A549 (cell line): Measurements from ENCODE around the gene AUTS2. TPM values are rescaled to one million over a fixed set of nuclear protein-coding genes. Genes with fewer than 3 reads are reported as not detected.

Source experiments
- ATAC-seq, 2 experiments: fragments of 200-7000 bp in 1 of 2; fragments of >200 bp in 1 of 2; cut with Nextera tagmentation in 1 of 2; cut with Tn5 transposase in 1 of 2; 3 replicates each; pipeline versions ENCODE4 v1.8.0 to v1.9.1; 2018 to 2020; ENCODE audit warnings: mild to moderate bottlenecking in 1 of 2, moderate library complexity in 1 of 2
- CTCF ChIA-PET: fragments of 300-600 bp; sonication (Branson Sonifier 250); formaldehyde crosslinking; extraction: SDS; loops from one replicate; lab custom pipeline; 2021; ENCODE audit warnings: antibody characterized with exemption, inconsistent platforms; lab: Yijun Ruan, JAX
- POLR2A ChIA-PET: fragments of 350-600 bp; formaldehyde crosslinking; extraction: SDS; loops from one replicate; lab custom pipeline; 2021; ENCODE audit warnings: antibody characterized with exemption, inconsistent platforms; lab: Yijun Ruan, JAX
- DNase-seq, 2 experiments: peaks; one replicate each; pipeline versions ENCODE4 v3.0.0 to v3.0.0-alpha.2; 2011 to 2016; ENCODE audit warnings: low read depth in 1 of 2, low spot score in 1 of 2
- FAIRE-seq: peaks from 2 replicates; lab custom pipeline; 2011; peaks lifted over from hg19 to GRCh38; lab: Jason Lieb, UNC
- H3K27ac ChIP-seq, 2 experiments: fragments of >200 bp; sonication (Bioruptor Twin); formaldehyde crosslinking; 3 replicates each; pipeline ENCODE4 v1.5.1; 2016 to 2017
- H3K4me1 ChIP-seq: fragments of >200 bp; sonication (Bioruptor Twin); formaldehyde crosslinking; 3 replicates; pipeline ENCODE4 v1.6.1; 2016
- H3K4me2 ChIP-seq: fragments of >200 bp; sonication (Bioruptor Twin); formaldehyde crosslinking; 3 replicates; pipeline ENCODE4 v1.6.1; 2016
- H3K4me3 ChIP-seq: fragments of >200 bp; sonication (Bioruptor Twin); formaldehyde crosslinking; 3 replicates; pipeline ENCODE4 v1.5.1; 2016
- H3K9me3 ChIP-seq: fragments of >200 bp; sonication (Bioruptor Twin); formaldehyde crosslinking; 3 replicates; pipeline ENCODE4 v1.6.1; 2016
- CBX2 ChIP-seq: fragments of 200-600 bp; sonication (generic); IDR thresholded peaks from 2 replicates; pipeline ENCODE4 v1.6.1; 2016; ENCODE audit warnings: low read depth, mild to moderate bottlenecking, borderline replicate concordance
- CHD4 ChIP-seq: fragments of 200-600 bp; sonication (generic); IDR thresholded peaks from 2 replicates; pipeline ENCODE4 v1.6.1; 2016; ENCODE audit warnings: antibody characterized with exemption, mild to moderate bottlenecking, borderline replicate concordance
- CTCF ChIP-seq: fragments of >200 bp; sonication (Bioruptor Twin); formaldehyde crosslinking; IDR thresholded peaks from 3 replicates; pipeline ENCODE4 v1.5.1; 2016
- E2F6 ChIP-seq: IDR thresholded peaks from 2 replicates; pipeline ENCODE4 v1.6.1; 2012; ENCODE audit warnings: low read depth, borderline replicate concordance
- FOSL2 ChIP-seq, 2 experiments: fragments of 450-650 bp in 1 of 2; fragments of >200 bp in 1 of 2; sonication (Bioruptor Twin) in 1 of 2; formaldehyde crosslinking; IDR thresholded peaks; 2 replicates each; pipeline versions ENCODE4 v1.5.0 to v1.6.1; 2016 to 2020; ENCODE audit warnings: mild to moderate bottlenecking in 1 of 2, moderate library complexity in 1 of 2
- HES2 ChIP-seq: fragments of >200 bp; sonication (Bioruptor Twin); formaldehyde crosslinking; IDR thresholded peaks from 2 replicates; pipeline ENCODE4 v1.6.1; 2016
- HEYL ChIP-seq: fragments of 250-450 bp; sonication (Bioruptor Pico); IDR thresholded peaks from 2 replicates; pipeline ENCODE4 v1.8.0; 2021; ENCODE audit warnings: mild to moderate bottlenecking, moderate library complexity
- HMGXB4 ChIP-seq: fragments of 250-450 bp; sonication (Bioruptor Pico); IDR thresholded peaks from 2 replicates; pipeline ENCODE4 v1.5.0; 2021; ENCODE audit warnings: mild to moderate bottlenecking, moderate library complexity, borderline replicate concordance
- JUNB ChIP-seq: fragments of >200 bp; sonication (Bioruptor Twin); formaldehyde crosslinking; IDR thresholded peaks from 2 replicates; pipeline ENCODE4 v1.6.1; 2016
- KDM1A ChIP-seq: fragments of 200-600 bp; sonication (generic); IDR thresholded peaks from 2 replicates; pipeline ENCODE4 v1.6.1; 2016; ENCODE audit warnings: low read depth, mild to moderate bottlenecking
- KDM5A ChIP-seq: fragments of 200-600 bp; sonication (generic); IDR thresholded peaks from 2 replicates; pipeline ENCODE4 v1.6.1; 2016; ENCODE audit warnings: antibody characterized with exemption, mild to moderate bottlenecking
- MAZ ChIP-seq: fragments of 150-350 bp; IDR thresholded peaks from 2 replicates; pipeline ENCODE4 v1.6.1; 2014; ENCODE audit warnings: antibody characterized with exemption, low read depth, low read length, borderline replicate concordance
- NPAS2 ChIP-seq: fragments of 250-450 bp; sonication (Bioruptor Pico); IDR thresholded peaks from 2 replicates; pipeline ENCODE4 v1.8.0; 2022; ENCODE audit warnings: mild to moderate bottlenecking, moderate library complexity, borderline replicate concordance
- NR3C1 ChIP-seq: fragments of >200 bp; sonication (Bioruptor Twin); formaldehyde crosslinking; IDR thresholded peaks from 3 replicates; pipeline ENCODE4 v1.6.1; 2017
- POLR2A ChIP-seq: IDR thresholded peaks from 2 replicates; pipeline ENCODE4 v1.6.1; 2012; ENCODE audit warnings: mild to moderate bottlenecking, low read length
- RAD21 ChIP-seq, 2 experiments: fragments of >200 bp in 1 of 2; sonication (Bioruptor Twin) in 1 of 2; formaldehyde crosslinking in 1 of 2; IDR thresholded peaks in 1 of 2; conservative IDR thresholded peaks in 1 of 2; 2 replicates in 1 of 2; 3 replicates in 1 of 2; pipeline ENCODE4 v1.6.1; 2012 to 2018; ENCODE audit warnings: inconsistent platforms in 1 of 2
- RARB ChIP-seq: fragments of 250-450 bp; sonication (Bioruptor Pico); IDR thresholded peaks from 2 replicates; pipeline ENCODE4 v1.8.0; 2021; ENCODE audit warnings: mild to moderate bottlenecking, moderate library complexity
- REST ChIP-seq: fragments of 200-600 bp; sonication (generic); IDR thresholded peaks from 2 replicates; pipeline ENCODE4 v1.6.1; 2016; ENCODE audit warnings: antibody characterized with exemption, mild to moderate bottlenecking, moderate library complexity
- USF2 ChIP-seq: fragments of 450-650 bp; IDR thresholded peaks from 2 replicates; pipeline ENCODE4 v1.6.1; 2014; ENCODE audit warnings: antibody characterized with exemption
- WGBS: methylation state at CpG from one replicate; pipeline ENCODE4 v1.1.6; 2017; ENCODE audit errors: missing lambda C conversion rate; 5-methylcytosine and 5-hydroxymethylcytosine counted together
- polyA plus RNA-seq, 4 experiments: library from polyadenylated mRNA; depleted of rRNA in 3 of 4; stranded (reverse); fragments of >200 nt; fragmentation: RNase III in 1 of 4; extraction: RNeasy Plus Mini Kit Qiagen cat#74134 plus additional on column Dnase treatment in 1 of 4; gene quantifications; 2 replicates in 3 of 4; 3 replicates in 1 of 4; pipeline ENCODE4 v1.2.3, GENCODE V29; 2011 to 2017

AUTS2 gene
- polyA plus RNA-seq, 2 of the 4 experiments (the other 2 are of a cell fraction): 1.6 to 3.6 TPM

- TF ChIP-seq FOSL2 (IDR thresholded peaks at IDR 0.05) (no peak), FOSL2 (CRISPR knock-in tag; IDR thresholded peaks at IDR 0.05) (no peak)
Observed at GRCh38 chr7:70072220-70072619, 473.9 kb downstream of the AUTS2 start (continued).

- DNase-seq: no peak
- POLR2A ChIA-PET: no interaction called here
- Histone ChIP-seq H3K4me2 (no peak overlapping the region), H3K4me3 (no peak overlapping the region), H3K9me3 (no peaks in the 10 kb centered on the region), H3K4me1 (no peaks in the 10 kb centered on the region), H3K27ac (no peak overlapping the region)
- CTCF ChIA-PET: no interaction called here
- no peak for ATAC-seq
- TF ChIP-seq E2F6 (no peak), JUNB (no peak), USF2 (no peak), CHD4 (no peak), CBX2 (no peak), NR3C1 (no peak), CTCF (no peak), KDM1A (no peak)
- no peak for FAIRE-seq
- 11% methylated on average over 1 of the region's 1 CpG for WGBS
Observed at GRCh38 chr7:70076325-70076724, 478.1 kb downstream of the AUTS2 start.

GRCh38 chr7:70082099-70082611 is 483.9 kb downstream of the AUTS2 start:
- POLR2A ChIA-PET: no interaction called here
- no peak overlapping the region for H3K4me2 ChIP-seq
- CTCF ChIA-PET: no interaction called here

More at GRCh38 chr7:70082099-70082611, 483.9 kb downstream of the AUTS2 start:
- Histone ChIP-seq H3K4me3 (no peak overlapping the region), H3K9me3 (peaks cover 4% of the 10 kb centered on the region; the same call in 1 of the 3 replicates), H3K4me1 (no peaks in the 10 kb centered on the region), H3K27ac (no peak overlapping the region)
- FAIRE-seq (no peak), DNase-seq (no peak)
- WGBS: 20% methylated on average over 5 of the region's 5 CpGs
- no peak for TF ChIP-seq RARB
- TF ChIP-seq NPAS2 (CRISPR knock-in tag): no peak
- TF ChIP-seq REST: no peak
- no peak for TF ChIP-seq RAD21 (conservative IDR thresholded peaks at IDR 0.05 in 1 of 2, IDR thresholded peaks at IDR 0.05 in 1 of 2)
- no peak for TF ChIP-seq POLR2A
- TF ChIP-seq CHD4: no peak
- TF ChIP-seq HMGXB4 (CRISPR knock-in tag): no peak
- no peak for TF ChIP-seq CBX2
- no peak for TF ChIP-seq HES2
- no peak for TF ChIP-seq MAZ
- no peak for TF ChIP-seq KDM5A
- no peak for TF ChIP-seq HEYL (CRISPR knock-in tag)
- TF ChIP-seq, all 56 proteins: peak for 0
- ATAC-seq: no peak
